ENCODE data around the gene OR51A2.
"Not testable (repeated sequence)": the region's sequence is repeated elsewhere in the genome, so short reads cannot be mapped to it uniquely, and the experiment has no call there.

Gene OR51A2

GRCh38 chr11:4955613-4956012 lies at the start of gene OR51A2:
TSS of gene OR51A2 (minus strand) at chr11:4955713. CDS start at chr11:4955713, 0 bp downstream.
- DNase-seq (ENCODE audit: low read depth in 1 of 2, low spot score in 1 of 2), result not testable (repeated sequence)

- no peak for DNase-seq (ENCODE audit: low read depth in 1 of 2, low spot score in 1 of 2)
Observed at GRCh38 chr11:5004424-5005274, 49.1 kb upstream of the OR51A2 start.

GRCh38 chr11:4994551-4994950 lies 39.0 kb upstream of the OR51A2 start, which contains the start of gene OR51L1:
TSS of gene OR51L1 (plus strand) at chr11:4994851. CDS start at chr11:4998983, 4,132 bp downstream.
- no peak for DNase-seq (ENCODE audit: low read depth in 1 of 2, low spot score in 1 of 2)

GRCh38 chr11:4991060-4991459 lies 35.5 kb upstream of the OR51A2 start:
- DNase-seq (ENCODE audit: low read depth in 1 of 2, low spot score in 1 of 2), result no peak

GRCh38 chr11:4983841-4984240 lies 28.3 kb upstream of the OR51A2 start:
- DNase-seq (ENCODE audit: low read depth in 1 of 2, low spot score in 1 of 2), result no peak

- no peak for DNase-seq (ENCODE audit: low read depth in 1 of 2, low spot score in 1 of 2)
Observed at GRCh38 chr11:4982678-4983077, 27.2 kb upstream of the OR51A2 start.

GRCh38 chr11:4979036-4979435 lies 23.5 kb upstream of the OR51A2 start:
- DNase-seq (ENCODE audit: low read depth in 1 of 2, low spot score in 1 of 2), result no peak

- no peak for DNase-seq (ENCODE audit: low read depth in 1 of 2, low spot score in 1 of 2)
Observed at GRCh38 chr11:4975436-4975835, 19.9 kb upstream of the OR51A2 start.

- no peak for DNase-seq (ENCODE audit: low read depth in 1 of 2, low spot score in 1 of 2)
Observed at GRCh38 chr11:4962816-4963215, 7.3 kb upstream of the OR51A2 start.

- no peak for DNase-seq (ENCODE audit: low read depth in 1 of 2, low spot score in 1 of 2)
Observed at GRCh38 chr11:4960877-4961276, 5.4 kb upstream of the OR51A2 start.

GRCh38 chr11:4957396-4957795 lies 1.9 kb upstream of the OR51A2 start:
- no peak for DNase-seq (ENCODE audit: low read depth in 1 of 2, low spot score in 1 of 2)

GRCh38 chr11:4947505-4947904 lies 8.0 kb downstream of the OR51A2 start, which contains the start of gene OR51A4:
TSS of gene OR51A4 (minus strand) at chr11:4947605. CDS start at chr11:4947100, 505 bp downstream.
- DNase-seq (ENCODE audit: low read depth in 1 of 2, low spot score in 1 of 2), result no peak

GRCh38 chr11:4936745-4937144 lies 18.8 kb downstream of the OR51A2 start:
- no peak for DNase-seq (ENCODE audit: low read depth in 1 of 2, low spot score in 1 of 2)

GRCh38 chr11:4932751-4933150 lies 22.8 kb downstream of the OR51A2 start:
- no peak for DNase-seq (ENCODE audit: low read depth in 1 of 2, low spot score in 1 of 2)

GRCh38 chr11:4926608-4927007 lies 28.9 kb downstream of the OR51A2 start:
- DNase-seq (ENCODE audit: low read depth in 1 of 2, low spot score in 1 of 2), result no peak

GRCh38 chr11:4924239-4924638 lies 31.3 kb downstream of the OR51A2 start, which contains the start of gene OR51G1:
TSS of gene OR51G1 (minus strand) at chr11:4924339. CDS start at chr11:4924339, 0 bp downstream.
- no peak for DNase-seq (ENCODE audit: low read depth in 1 of 2, low spot score in 1 of 2)

GRCh38 chr11:4922304-4922703 lies 33.2 kb downstream of the OR51A2 start:
- DNase-seq (ENCODE audit: low read depth in 1 of 2, low spot score in 1 of 2), result no peak

- no peak for DNase-seq (ENCODE audit: low read depth in 1 of 2, low spot score in 1 of 2)
Observed at GRCh38 chr11:4921796-4922195, 33.7 kb downstream of the OR51A2 start.

- DNase-seq (ENCODE audit: low read depth in 1 of 2, low spot score in 1 of 2), result no peak
Observed at GRCh38 chr11:4919250-4919649, 36.3 kb downstream of the OR51A2 start, which contains the start of gene OR51G2. TSS of gene OR51G2 (minus strand) at chr11:4919350. CDS start at chr11:4915663, 3,687 bp downstream.

- no peak for DNase-seq (ENCODE audit: low read depth in 1 of 2, low spot score in 1 of 2)
Observed at GRCh38 chr11:4916581-4916980, 38.9 kb downstream of the OR51A2 start.

Data from activated CD4-positive, alpha-beta T cell treated with anti-CD3 and anti-CD28 coated beads, Interleukin-2, amount 50 U/mL, for 24 hours (primary cell).